ENCODE measurements around the gene SULF2.

Gene SULF2

DNA sequence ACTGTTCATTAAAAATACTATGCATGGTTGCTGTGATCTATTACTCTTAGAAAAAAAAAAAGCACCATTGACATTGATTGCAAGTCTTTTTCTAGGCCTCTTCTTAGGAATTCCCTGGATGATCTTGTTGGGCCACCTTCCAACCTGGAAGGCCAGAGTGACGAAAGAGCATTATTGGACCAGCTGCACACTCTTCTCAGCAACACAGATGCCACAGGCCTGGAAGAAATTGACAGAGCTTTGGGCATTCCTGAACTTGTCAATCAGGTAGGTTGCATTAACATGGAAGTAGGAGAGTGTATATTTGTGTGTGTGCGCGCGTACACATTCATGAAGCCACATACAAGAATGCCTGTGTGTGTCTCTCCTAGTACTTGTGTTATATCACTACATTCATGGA, 143.2 kb downstream of the SULF2 start:
- Histone ChIP-seq H3K27me3 (ENCODE audit: control insufficient read depth, insufficient read depth, low read length) (no peaks in the 10 kb centered on the region), H3K36me3 (ENCODE audit: control insufficient read depth, insufficient read depth, low read length) (peaks cover 9% of the 10 kb centered on the region)

DNA sequence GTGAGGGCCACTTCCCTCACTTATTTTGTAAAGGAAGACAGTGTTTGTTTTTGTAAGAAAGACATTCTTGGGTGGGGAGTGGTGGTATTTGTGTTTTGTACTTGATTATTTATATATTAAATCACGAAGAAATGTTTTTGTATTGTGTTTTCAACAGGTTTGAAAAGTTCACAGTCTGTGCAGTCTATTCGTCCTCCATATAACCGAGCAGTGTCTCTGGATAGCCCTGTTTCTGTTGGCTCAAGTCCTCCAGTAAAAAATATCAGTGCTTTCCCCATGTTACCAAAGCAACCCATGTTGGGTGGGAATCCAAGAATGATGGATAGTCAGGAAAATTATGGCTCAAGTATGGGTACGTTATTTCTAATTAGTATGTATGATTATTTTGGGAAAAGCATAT, 146.4 kb downstream of the SULF2 start:
- Histone ChIP-seq H3K9ac (ENCODE audit: low read length) (no peak overlapping the region), H3K27me3 (ENCODE audit: control insufficient read depth, insufficient read depth, low read length) (no peaks in the 10 kb centered on the region), H3K36me3 (ENCODE audit: control insufficient read depth, insufficient read depth, low read length) (peaks cover 7% of the 10 kb centered on the region), H3K9me3 (ENCODE audit: control insufficient read depth, low read length) (no peaks in the 10 kb centered on the region), H3K4me1 (ENCODE audit: control insufficient read depth, insufficient read depth, low read length) (no peaks in the 10 kb centered on the region), H3K4me3 (ENCODE audit: low read length) (no peak overlapping the region)

More for the DNA sequence above, 143.2 kb downstream of the SULF2 start:
- Histone ChIP-seq H3K4me3 (ENCODE audit: low read length) (no peak overlapping the region), H3K9ac (ENCODE audit: low read length) (no peak overlapping the region), H3K9me3 (ENCODE audit: control insufficient read depth, low read length) (no peaks in the 10 kb centered on the region), H3K4me1 (ENCODE audit: control insufficient read depth, insufficient read depth, low read length) (no peaks in the 10 kb centered on the region)

DNA sequence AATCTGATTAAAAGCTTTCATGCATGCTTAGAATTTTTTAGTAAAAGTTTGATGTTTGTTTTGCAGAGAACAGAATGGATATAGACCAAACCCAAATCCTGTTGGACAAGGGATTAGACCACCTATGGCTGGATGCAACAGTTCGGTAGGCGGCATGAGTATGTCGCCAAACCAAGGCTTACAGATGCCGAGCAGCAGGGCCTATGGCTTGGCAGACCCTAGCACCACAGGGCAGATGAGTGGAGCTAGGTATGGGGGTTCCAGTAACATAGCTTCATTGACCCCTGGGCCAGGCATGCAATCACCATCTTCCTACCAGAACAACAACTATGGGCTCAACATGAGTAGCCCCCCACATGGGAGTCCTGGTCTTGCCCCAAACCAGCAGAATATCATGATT, 150.0 kb downstream of the SULF2 start:
- Histone ChIP-seq H3K4me1 (ENCODE audit: control insufficient read depth, insufficient read depth, low read length) (no peaks in the 10 kb centered on the region), H3K9me3 (ENCODE audit: control insufficient read depth, low read length) (no peaks in the 10 kb centered on the region), H3K27me3 (ENCODE audit: control insufficient read depth, insufficient read depth, low read length) (no peaks in the 10 kb centered on the region), H3K9ac (ENCODE audit: low read length) (no peak overlapping the region), H3K4me3 (ENCODE audit: low read length) (no peak overlapping the region), H3K36me3 (ENCODE audit: control insufficient read depth, insufficient read depth, low read length) (peaks cover 12% of the 10 kb centered on the region)

DNA sequence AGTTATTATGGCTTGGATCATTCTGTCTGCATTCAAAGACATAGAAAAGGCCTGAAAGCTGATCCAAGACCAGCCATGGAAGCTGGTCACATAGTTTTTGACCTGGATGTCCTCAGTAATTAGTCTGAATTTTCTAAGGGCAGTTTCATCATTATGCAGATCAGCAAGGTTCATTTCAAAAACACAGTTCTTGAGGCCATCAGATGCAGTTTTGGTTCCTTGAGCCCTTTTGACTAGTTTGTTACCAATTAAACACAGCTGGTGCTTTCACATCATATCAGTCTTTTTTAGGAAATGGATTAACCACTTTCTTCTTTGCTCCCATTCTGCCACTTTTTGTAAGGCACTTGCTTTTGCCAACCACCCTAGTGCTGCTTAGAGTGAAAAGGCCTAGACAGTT, 154.2 kb downstream of the SULF2 start:
- no peak overlapping the region for H3K9ac ChIP-seq (ENCODE audit: low read length)
- H3K9me3 ChIP-seq (ENCODE audit: control insufficient read depth, low read length), result no peaks in the 10 kb centered on the region
- H3K4me1 ChIP-seq (ENCODE audit: control insufficient read depth, insufficient read depth, low read length), result no peaks in the 10 kb centered on the region
- H3K4me3 ChIP-seq (ENCODE audit: low read length), result no peak overlapping the region
- H3K27me3 ChIP-seq (ENCODE audit: control insufficient read depth, insufficient read depth, low read length), result no peaks in the 10 kb centered on the region
- peaks cover 10% of the 10 kb centered on the region for H3K36me3 ChIP-seq (ENCODE audit: control insufficient read depth, insufficient read depth, low read length)

DNA sequence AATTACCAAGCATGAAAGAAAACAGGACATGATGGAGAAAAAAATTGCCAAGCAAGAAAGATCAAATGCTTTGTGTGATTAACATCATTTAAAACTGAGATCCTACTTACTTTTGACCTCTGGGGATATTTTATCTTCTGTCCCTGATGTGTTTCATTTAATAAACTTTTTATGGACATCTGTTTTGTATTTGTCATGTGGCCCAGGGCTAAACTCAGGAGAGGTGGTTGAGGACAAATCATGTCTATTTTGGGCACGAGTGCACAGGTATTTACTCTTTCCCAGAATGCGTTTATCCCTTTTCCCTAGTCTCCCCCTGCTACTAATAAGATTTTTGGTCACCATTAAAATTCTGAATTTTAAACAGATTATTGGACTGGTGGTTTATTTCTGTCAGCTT, 155.4 kb downstream of the SULF2 start:
- no peak overlapping the region for H3K9ac ChIP-seq (ENCODE audit: low read length)
- no peaks in the 10 kb centered on the region for H3K4me1 ChIP-seq (ENCODE audit: control insufficient read depth, insufficient read depth, low read length)
- no peak overlapping the region for H3K4me3 ChIP-seq (ENCODE audit: low read length)
- peaks cover 10% of the 10 kb centered on the region for H3K36me3 ChIP-seq (ENCODE audit: control insufficient read depth, insufficient read depth, low read length)
- H3K9me3 ChIP-seq (ENCODE audit: control insufficient read depth, low read length), result no peaks in the 10 kb centered on the region
- no peaks in the 10 kb centered on the region for H3K27me3 ChIP-seq (ENCODE audit: control insufficient read depth, insufficient read depth, low read length)

DNA sequence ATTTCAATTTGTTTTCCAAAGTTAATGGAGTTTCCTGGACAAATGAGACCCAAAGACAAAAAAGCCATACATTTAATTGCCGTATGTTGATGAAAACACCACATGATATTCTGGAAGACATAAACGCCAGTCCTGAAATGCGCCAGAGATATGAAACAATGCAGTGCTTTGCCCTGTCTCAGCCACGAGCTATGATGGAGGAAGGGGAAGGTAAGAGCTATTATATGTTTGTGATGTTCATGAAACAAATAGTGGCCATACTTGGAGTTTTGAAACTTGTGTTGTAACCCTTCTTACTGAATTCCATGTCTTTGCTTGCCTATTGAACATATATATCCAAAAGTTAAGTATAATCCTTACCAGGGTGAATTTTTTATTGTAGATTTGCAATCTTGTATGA, 157.7 kb downstream of the SULF2 start:
- Histone ChIP-seq H3K4me3 (ENCODE audit: low read length) (no peak overlapping the region), H3K27me3 (ENCODE audit: control insufficient read depth, insufficient read depth, low read length) (no peaks in the 10 kb centered on the region), H3K36me3 (ENCODE audit: control insufficient read depth, insufficient read depth, low read length) (peaks cover 4% of the 10 kb centered on the region), H3K9me3 (ENCODE audit: control insufficient read depth, low read length) (no peaks in the 10 kb centered on the region), H3K9ac (ENCODE audit: low read length) (no peak overlapping the region), H3K4me1 (ENCODE audit: control insufficient read depth, insufficient read depth, low read length) (no peaks in the 10 kb centered on the region)

DNA sequence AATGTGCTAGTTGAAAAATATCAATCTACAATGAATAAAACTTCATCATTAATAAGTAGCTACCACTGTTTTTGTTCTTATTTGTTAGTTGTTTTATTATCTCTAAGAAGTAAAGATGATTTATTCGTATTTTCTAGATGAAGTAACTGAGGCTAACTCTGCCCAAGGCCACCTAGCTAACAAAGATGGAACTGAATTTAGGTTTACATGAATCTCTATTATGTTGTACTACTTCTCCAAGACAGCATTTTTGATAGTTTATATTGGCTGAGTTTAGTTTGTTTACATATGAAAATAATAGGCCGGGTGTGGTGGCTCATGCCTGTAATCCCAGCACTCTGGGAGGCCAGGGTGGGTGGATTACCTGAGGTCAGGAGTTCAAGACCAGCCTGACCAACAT, 162.1 kb downstream of the SULF2 start:
- H3K27me3 ChIP-seq (ENCODE audit: control insufficient read depth, insufficient read depth, low read length), result no peaks in the 10 kb centered on the region
- no peaks in the 10 kb centered on the region for H3K9me3 ChIP-seq (ENCODE audit: control insufficient read depth, low read length)
- no peaks in the 10 kb centered on the region for H3K4me1 ChIP-seq (ENCODE audit: control insufficient read depth, insufficient read depth, low read length)
- peaks cover 4% of the 10 kb centered on the region for H3K36me3 ChIP-seq (ENCODE audit: control insufficient read depth, insufficient read depth, low read length)
- H3K4me3 ChIP-seq (ENCODE audit: low read length), result no peak overlapping the region
- H3K9ac ChIP-seq (ENCODE audit: low read length), result no peak overlapping the region

DNA sequence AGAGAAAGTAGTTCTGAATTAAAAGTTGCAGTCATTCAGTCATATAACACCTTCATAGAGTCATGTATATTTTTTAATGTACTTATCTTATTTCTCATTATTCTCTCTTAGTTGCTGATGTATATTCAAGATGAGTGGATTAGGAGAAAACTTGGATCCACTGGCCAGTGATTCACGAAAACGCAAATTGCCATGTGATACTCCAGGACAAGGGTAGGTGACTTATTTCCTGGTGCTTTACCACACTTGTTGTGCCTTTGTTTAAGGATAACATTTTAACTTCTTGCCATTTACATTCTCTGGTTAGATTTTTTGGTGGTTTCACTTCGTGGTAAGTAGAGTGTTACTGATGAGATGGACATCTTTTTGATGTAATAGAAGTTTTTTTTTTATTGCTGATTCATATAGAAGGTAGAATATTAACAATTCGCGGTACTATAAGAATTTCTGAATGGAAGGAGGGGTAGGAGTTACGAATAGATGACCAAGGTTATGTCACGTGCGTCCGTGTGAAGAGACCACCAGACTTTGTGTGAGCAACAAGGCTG, 163.1 kb downstream of the SULF2 start:
- Histone ChIP-seq H3K9ac (ENCODE audit: low read length) (no peak overlapping the region), H3K36me3 (ENCODE audit: control insufficient read depth, insufficient read depth, low read length) (no peaks in the 10 kb centered on the region), H3K27me3 (ENCODE audit: control insufficient read depth, insufficient read depth, low read length) (no peaks in the 10 kb centered on the region), H3K9me3 (ENCODE audit: control insufficient read depth, low read length) (no peaks in the 10 kb centered on the region), H3K4me1 (ENCODE audit: control insufficient read depth, insufficient read depth, low read length) (no peaks in the 10 kb centered on the region), H3K4me3 (ENCODE audit: low read length) (no peak overlapping the region)

DNA sequence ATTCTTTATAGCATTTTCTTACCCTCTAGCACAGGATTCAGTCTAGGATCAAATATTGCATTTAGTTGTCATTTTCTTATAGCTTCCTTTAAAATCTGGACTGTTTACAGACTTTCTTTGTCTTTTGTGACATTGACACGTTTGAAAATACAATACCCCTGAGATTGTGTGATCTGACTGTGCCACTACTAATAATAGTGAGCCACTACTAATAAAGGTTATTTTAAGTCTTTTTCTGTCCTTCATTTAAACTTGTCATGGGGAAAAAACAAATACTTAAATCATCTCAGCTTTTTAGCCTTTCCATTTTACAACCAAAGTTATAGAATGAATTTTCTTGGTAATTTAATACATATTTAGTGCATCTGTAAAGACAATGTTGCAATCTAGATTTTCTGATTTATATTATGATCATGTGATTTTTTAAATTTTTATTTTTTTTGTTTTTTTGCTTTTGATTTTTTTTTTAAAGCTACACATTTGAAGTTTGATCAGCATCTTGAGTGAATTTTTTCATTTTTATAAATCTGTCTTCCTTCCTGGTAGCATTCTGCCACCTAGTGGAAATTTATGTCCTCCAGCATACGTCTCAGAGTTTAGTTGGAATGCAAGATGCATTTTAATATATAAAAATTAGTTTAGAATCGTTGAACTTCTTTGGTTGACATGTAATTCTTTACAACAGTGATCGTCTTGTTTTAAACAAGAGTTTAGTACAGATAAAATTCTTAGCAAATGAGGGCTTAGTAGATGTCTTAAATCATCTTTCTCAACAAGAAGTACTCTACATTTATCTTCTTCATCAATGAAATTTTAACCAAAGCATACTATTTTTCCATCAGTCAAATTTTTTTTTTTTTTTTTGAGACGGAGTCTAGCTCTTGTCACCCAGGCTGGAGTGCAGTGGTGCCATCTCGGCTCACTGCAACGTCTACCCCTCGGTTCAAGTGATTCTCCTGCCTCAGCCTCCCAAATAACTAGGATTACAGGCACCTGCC, 164.2 kb downstream of the SULF2 start:
- H3K4me3 ChIP-seq (ENCODE audit: low read length), result no peak overlapping the region
- no peaks in the 10 kb centered on the region for H3K9me3 ChIP-seq (ENCODE audit: control insufficient read depth, low read length)
- H3K27me3 ChIP-seq (ENCODE audit: control insufficient read depth, insufficient read depth, low read length), result no peaks in the 10 kb centered on the region
- H3K36me3 ChIP-seq (ENCODE audit: control insufficient read depth, insufficient read depth, low read length), result no peaks in the 10 kb centered on the region
- H3K9ac ChIP-seq (ENCODE audit: low read length), result no peak overlapping the region
- H3K4me1 ChIP-seq (ENCODE audit: control insufficient read depth, insufficient read depth, low read length), result no peaks in the 10 kb centered on the region

DNA sequence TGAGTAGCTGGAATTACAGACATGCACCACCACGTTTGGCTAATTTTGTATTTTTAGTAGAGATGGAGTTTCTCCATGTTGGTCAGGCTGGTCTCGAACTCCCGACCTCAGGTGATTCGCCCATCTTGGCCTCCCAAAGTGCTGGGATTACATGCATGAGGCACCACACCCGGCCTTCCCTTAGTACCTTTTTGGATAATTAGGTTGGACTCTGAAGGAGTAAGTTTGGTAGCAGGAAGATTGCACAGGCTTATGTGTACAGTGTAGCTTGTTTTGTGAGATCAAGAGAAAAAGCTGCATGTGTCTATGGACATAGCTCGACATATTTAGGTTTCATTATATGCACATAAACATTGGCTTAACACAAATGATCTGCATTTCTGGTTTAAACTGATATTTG, 166.8 kb downstream of the SULF2 start:
- no peaks in the 10 kb centered on the region for H3K36me3 ChIP-seq (ENCODE audit: control insufficient read depth, insufficient read depth, low read length)
- no peaks in the 10 kb centered on the region for H3K9me3 ChIP-seq (ENCODE audit: control insufficient read depth, low read length)
- H3K9ac ChIP-seq (ENCODE audit: low read length), result no peak overlapping the region
- no peak overlapping the region for H3K4me3 ChIP-seq (ENCODE audit: low read length)
- H3K27me3 ChIP-seq (ENCODE audit: control insufficient read depth, insufficient read depth, low read length), result no peaks in the 10 kb centered on the region
- no peaks in the 10 kb centered on the region for H3K4me1 ChIP-seq (ENCODE audit: control insufficient read depth, insufficient read depth, low read length)

DNA sequence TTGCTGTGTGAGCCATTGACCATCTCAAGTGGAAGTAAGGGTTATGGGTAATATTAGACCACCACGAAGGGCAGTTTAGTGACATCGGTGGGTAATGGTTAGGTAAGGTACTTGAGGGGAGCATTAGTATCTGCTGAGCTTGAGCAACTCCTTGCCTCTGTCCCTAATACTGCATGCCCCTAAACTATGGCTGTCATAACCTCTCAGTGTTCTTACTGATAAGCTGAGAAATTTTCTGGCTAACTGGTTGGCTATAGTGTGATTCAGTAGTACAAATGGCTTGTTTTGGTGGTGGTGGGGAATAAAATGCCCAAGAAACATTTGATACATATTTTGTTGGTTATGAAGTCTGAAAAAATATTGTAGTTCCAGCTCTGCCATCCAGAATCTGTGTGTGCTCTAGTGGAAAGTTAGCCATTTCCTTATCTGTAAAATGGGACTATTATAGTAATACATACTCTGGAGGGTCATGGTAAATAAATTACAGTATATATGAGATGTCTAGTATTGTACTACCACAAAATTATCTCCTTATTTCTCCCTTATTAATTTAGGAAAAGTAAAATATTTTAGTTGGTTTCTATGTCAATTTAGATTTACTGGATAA, 170.5 kb downstream of the SULF2 start:
- Histone ChIP-seq H3K9ac (ENCODE audit: low read length) (no peak overlapping the region), H3K27me3 (ENCODE audit: control insufficient read depth, insufficient read depth, low read length) (no peaks in the 10 kb centered on the region), H3K4me1 (ENCODE audit: control insufficient read depth, insufficient read depth, low read length) (peaks cover 4% of the 10 kb centered on the region), H3K4me3 (ENCODE audit: low read length) (no peak overlapping the region), H3K36me3 (ENCODE audit: control insufficient read depth, insufficient read depth, low read length) (no peaks in the 10 kb centered on the region), H3K9me3 (ENCODE audit: control insufficient read depth, low read length) (no peaks in the 10 kb centered on the region)

DNA sequence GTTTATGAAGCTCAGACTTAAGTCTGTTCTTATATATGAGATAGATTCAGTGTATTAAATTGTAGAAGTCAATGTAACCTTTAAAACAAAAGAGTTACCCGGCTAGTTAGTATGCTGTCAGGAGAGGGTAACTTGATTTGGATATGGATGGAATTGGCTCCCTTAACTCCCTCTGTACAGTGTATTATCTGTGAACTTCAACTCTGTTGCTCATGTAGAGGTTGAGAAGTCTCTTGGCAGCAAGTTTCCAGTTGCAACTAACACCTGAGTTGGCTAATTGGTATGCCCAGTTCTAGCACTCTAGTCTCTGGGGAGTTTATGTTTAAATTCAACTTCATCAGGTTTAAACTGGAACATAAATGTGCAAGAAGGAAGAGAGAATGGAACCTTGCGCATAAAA, 172.6 kb downstream of the SULF2 start:
- Histone ChIP-seq H3K36me3 (ENCODE audit: control insufficient read depth, insufficient read depth, low read length) (no peaks in the 10 kb centered on the region), H3K9me3 (ENCODE audit: control insufficient read depth, low read length) (no peaks in the 10 kb centered on the region), H3K4me1 (ENCODE audit: control insufficient read depth, insufficient read depth, low read length) (peaks cover 11% of the 10 kb centered on the region), H3K27me3 (ENCODE audit: control insufficient read depth, insufficient read depth, low read length) (no peaks in the 10 kb centered on the region), H3K4me3 (ENCODE audit: low read length) (no peak overlapping the region), H3K9ac (ENCODE audit: low read length) (no peak overlapping the region)
